ENCODE measurements around the gene MAPK1. TPM values are rescaled to one million over a fixed set of nuclear protein-coding genes. Genes with fewer than 3 reads are reported as not detected.

The MAPK1 gene
- total and polyA plus RNA-seq, 9 of the 15 experiments (the other 6 are each of a cell fraction or from before 2014, with no cell fraction given) = 46.3 to 575 (median 283) TPM

- TF ChIP-seq MAX (CRISPR knock-in tag; IDR thresholded peaks at IDR 0.05) (no peak), MTF1 (CRISPR knock-in tag; IDR thresholded peaks at IDR 0.05; ENCODE audit: borderline replicate concordance) (no peak), ZHX1 (conservative IDR thresholded peaks at IDR 0.05; ENCODE audit: low read length) (no peak), THAP7 (CRISPR knock-in tag; IDR thresholded peaks at IDR 0.05) (no peak), PBX2 (CRISPR knock-in tag; IDR thresholded peaks at IDR 0.05; ENCODE audit: low read depth) (no peak), PBX2 (tag; conservative IDR thresholded peaks at IDR 0.05; ENCODE audit: low read depth) (no peak), GABPB1 (CRISPR knock-in tag; IDR thresholded peaks at IDR 0.05) (no peak), SRSF7 (optimal IDR thresholded peaks at IDR 0.05; ENCODE audit: low read depth, low read length) (no peak), BRD4 (IDR thresholded peaks at IDR 0.05) (no peak), PHF8 (IDR thresholded peaks at IDR 0.05; ENCODE audit: borderline replicate concordance, low read length) (no peak), ZNF436 (CRISPR knock-in tag; IDR thresholded peaks at IDR 0.05) (no peak), ZNF584 (CRISPR knock-in tag; IDR thresholded peaks at IDR 0.05; ENCODE audit: low read depth) (no peak), PREB (CRISPR knock-in tag; IDR thresholded peaks at IDR 0.05) (no peak), MYBL2 (IDR thresholded peaks at IDR 0.05; ENCODE audit: low read depth) (no peak), MYBL2 (CRISPR knock-in tag; IDR thresholded peaks at IDR 0.05; ENCODE audit: borderline replicate concordance) (no peak), HEY1 (CRISPR knock-in tag; IDR thresholded peaks at IDR 0.05; ENCODE audit: borderline replicate concordance) (no peak), ZNF398 (CRISPR knock-in tag; IDR thresholded peaks at IDR 0.05) (no peak), KAT8 (IDR thresholded peaks at IDR 0.05; ENCODE audit: low read depth) (no peak), ZNF24 (IDR thresholded peaks at IDR 0.05) (no peak)
Observed at GRCh38 chr22:21707677-21708076, 159.8 kb downstream of the MAPK1 start (continued).
